Stimulated activated naive CD8-positive, alpha-beta T cell treated with anti-CD3 and anti-CD28 coated beads, Interleukin-15, Interleukin-2, amounts not matched to agents 100 ng/mL and 50 ng/mL, for 24 hours (primary cell): Measurements from ENCODE around the gene LRRTM1.

ENCODE experiments used
- H3K27ac Mint-ChIP-seq: one replicate; pipeline ENCODE4 v1.8.0; 2021; ENCODE audit warnings: mild to moderate bottlenecking, mixed read lengths
- H3K27me3 Mint-ChIP-seq: one replicate; pipeline ENCODE4 v1.8.0; 2021; ENCODE audit warnings: mixed read lengths
- H3K36me3 Mint-ChIP-seq: one replicate; pipeline ENCODE4 v1.8.0; 2021; ENCODE audit warnings: low read depth, mixed read lengths
- H3K4me1 Mint-ChIP-seq: one replicate; pipeline ENCODE4 v1.8.0; 2021; ENCODE audit warnings: low read depth, mixed read lengths
- H3K4me3 Mint-ChIP-seq: one replicate; pipeline ENCODE4 v1.8.0; 2021; ENCODE audit warnings: mild to moderate bottlenecking, mixed read lengths
- H3K9me3 Mint-ChIP-seq: one replicate; pipeline ENCODE4 v1.8.0; 2021; ENCODE audit warnings: mixed read lengths

The LRRTM1 gene

GRCh38 chr2:80281049-80281448, 23.5 kb downstream of the LRRTM1 start:
- Mint-ChIP-seq H3K4me1 (no peaks in the 10 kb centered on the region), H3K4me3 (no peak overlapping the region), H3K9me3 (peaks cover 1% of the 10 kb centered on the region), H3K27ac (no peak overlapping the region), H3K27me3 (no peaks in the 10 kb centered on the region), H3K36me3 (no peaks in the 10 kb centered on the region)

GRCh38 chr2:80280598-80280997, 24.0 kb downstream of the LRRTM1 start:
- no peaks in the 10 kb centered on the region for H3K27me3 Mint-ChIP-seq
- no peaks in the 10 kb centered on the region for H3K4me1 Mint-ChIP-seq
- no peak overlapping the region for H3K4me3 Mint-ChIP-seq
- no peak overlapping the region for H3K27ac Mint-ChIP-seq
- H3K36me3 Mint-ChIP-seq, result no peaks in the 10 kb centered on the region
- H3K9me3 Mint-ChIP-seq, result no peaks in the 10 kb centered on the region

GRCh38 chr2:80269806-80270205, 34.7 kb downstream of the LRRTM1 start:
- Mint-ChIP-seq H3K9me3 (peaks cover 12% of the 10 kb centered on the region), H3K27me3 (no peaks in the 10 kb centered on the region), H3K36me3 (no peaks in the 10 kb centered on the region), H3K4me3 (no peak overlapping the region), H3K27ac (no peak overlapping the region), H3K4me1 (no peaks in the 10 kb centered on the region)

- Mint-ChIP-seq H3K4me3 (no peak overlapping the region), H3K36me3 (no peaks in the 10 kb centered on the region), H3K27me3 (no peaks in the 10 kb centered on the region), H3K9me3 (peaks cover 11% of the 10 kb centered on the region), H3K27ac (no peak overlapping the region), H3K4me1 (no peaks in the 10 kb centered on the region)
These were observed 38.3 kb downstream of the LRRTM1 start for GRCh38 chr2:80266231-80266630.

- no peak overlapping the region for H3K27ac Mint-ChIP-seq
- H3K9me3 Mint-ChIP-seq, result no peaks in the 10 kb centered on the region
- no peak overlapping the region for H3K4me3 Mint-ChIP-seq
- H3K4me1 Mint-ChIP-seq, result no peaks in the 10 kb centered on the region
- H3K36me3 Mint-ChIP-seq, result no peaks in the 10 kb centered on the region
- H3K27me3 Mint-ChIP-seq, result no peaks in the 10 kb centered on the region
These were observed 45.3 kb downstream of the LRRTM1 start for GRCh38 chr2:80259292-80259691.

- Mint-ChIP-seq H3K27me3 (no peaks in the 10 kb centered on the region), H3K36me3 (no peaks in the 10 kb centered on the region), H3K4me1 (no peaks in the 10 kb centered on the region), H3K4me3 (no peak overlapping the region), H3K27ac (no peak overlapping the region), H3K9me3 (no peaks in the 10 kb centered on the region)
These were observed 45.8 kb downstream of the LRRTM1 start for GRCh38 chr2:80258793-80259192.

GRCh38 chr2:80258341-80258740, 46.2 kb downstream of the LRRTM1 start:
- Mint-ChIP-seq H3K27me3 (no peaks in the 10 kb centered on the region), H3K9me3 (no peaks in the 10 kb centered on the region), H3K4me1 (no peaks in the 10 kb centered on the region), H3K4me3 (no peak overlapping the region), H3K36me3 (no peaks in the 10 kb centered on the region), H3K27ac (no peak overlapping the region)

- H3K4me3 Mint-ChIP-seq, result no peak overlapping the region
- H3K27ac Mint-ChIP-seq, result no peak overlapping the region
- no peaks in the 10 kb centered on the region for H3K27me3 Mint-ChIP-seq
- no peaks in the 10 kb centered on the region for H3K36me3 Mint-ChIP-seq
- H3K9me3 Mint-ChIP-seq, result no peaks in the 10 kb centered on the region
- no peaks in the 10 kb centered on the region for H3K4me1 Mint-ChIP-seq
These were observed 47.1 kb downstream of the LRRTM1 start for GRCh38 chr2:80257450-80257849.

- Mint-ChIP-seq H3K27ac (no peak overlapping the region), H3K4me1 (no peaks in the 10 kb centered on the region), H3K36me3 (no peaks in the 10 kb centered on the region), H3K27me3 (no peaks in the 10 kb centered on the region), H3K9me3 (no peaks in the 10 kb centered on the region), H3K4me3 (no peak overlapping the region)
These were observed 47.8 kb downstream of the LRRTM1 start for GRCh38 chr2:80256782-80257167.

GRCh38 chr2:80255918-80256781, 48.4 kb downstream of the LRRTM1 start:
- no peaks in the 10 kb centered on the region for H3K9me3 Mint-ChIP-seq
- no peak overlapping the region for H3K27ac Mint-ChIP-seq
- no peaks in the 10 kb centered on the region for H3K27me3 Mint-ChIP-seq
- H3K4me3 Mint-ChIP-seq, result no peak overlapping the region
- no peaks in the 10 kb centered on the region for H3K4me1 Mint-ChIP-seq
- H3K36me3 Mint-ChIP-seq, result no peaks in the 10 kb centered on the region

- H3K27ac Mint-ChIP-seq, result no peak overlapping the region
- H3K36me3 Mint-ChIP-seq, result no peaks in the 10 kb centered on the region
- no peaks in the 10 kb centered on the region for H3K27me3 Mint-ChIP-seq
- no peak overlapping the region for H3K4me3 Mint-ChIP-seq
- H3K4me1 Mint-ChIP-seq, result no peaks in the 10 kb centered on the region
- H3K9me3 Mint-ChIP-seq, result no peaks in the 10 kb centered on the region
These were observed 52.1 kb downstream of the LRRTM1 start for GRCh38 chr2:80252294-80252986.
